ENCODE results near the gene AIF1.

Gene AIF1

GRCh38 chr6:31643818-31644454 is 28.9 kb downstream of the AIF1 start:
- DNase-seq (ENCODE audit: low spot score), result no peak
- no peak for TF ChIP-seq CTCF (IDR thresholded peaks at IDR 0.05; ENCODE audit: extremely low read depth, missing control alignments)

- DNase-seq (ENCODE audit: low spot score), result no peak
- no peak for TF ChIP-seq CTCF (IDR thresholded peaks at IDR 0.05; ENCODE audit: extremely low read depth, missing control alignments)
Observed at GRCh38 chr6:31645325-31645724, 30.3 kb downstream of the AIF1 start.

GRCh38 chr6:31651602-31652191 is 36.7 kb downstream of the AIF1 start:
- peak; percentile 73 for DNase-seq (ENCODE audit: low spot score)
- no peak for TF ChIP-seq CTCF (IDR thresholded peaks at IDR 0.05; ENCODE audit: extremely low read depth, missing control alignments)

GRCh38 chr6:31652925-31653724 is 38.1 kb downstream of the AIF1 start:
- peak; percentile 92 for DNase-seq (ENCODE audit: low spot score)
- no peak for TF ChIP-seq CTCF (IDR thresholded peaks at IDR 0.05; ENCODE audit: extremely low read depth, missing control alignments)

GRCh38 chr6:31654574-31655348 is 39.7 kb downstream of the AIF1 start:
- DNase-seq (ENCODE audit: low spot score), result no peak
- no peak for TF ChIP-seq CTCF (IDR thresholded peaks at IDR 0.05; ENCODE audit: extremely low read depth, missing control alignments)

- no peak for DNase-seq (ENCODE audit: low spot score)
- TF ChIP-seq CTCF (IDR thresholded peaks at IDR 0.05; ENCODE audit: extremely low read depth, missing control alignments), result no peak
Observed at GRCh38 chr6:31655349-31656237, 40.6 kb downstream of the AIF1 start, which contains the start of gene APOM. APOM (plus strand) TSS chr6:31655894; CDS start chr6:31655967, 73 bp downstream.
